ENCODE results near the gene MTF1.

MTF1 gene

GRCh38 chr1:37875833-37876232 lies 16.4 kb upstream of the MTF1 start:
- Histone ChIP-seq H4K20me1 (ENCODE audit: insufficient read depth) (no peaks in the 10 kb centered on the region), H3K4me1 (ENCODE audit: low read depth, poor library complexity, severe bottlenecking) (no peaks in the 10 kb centered on the region), H3K79me2 (ENCODE audit: insufficient read depth, low read depth) (no peaks in the 10 kb centered on the region), H3K9ac (no peak overlapping the region), H3K36me3 (ENCODE audit: insufficient read depth) (no peaks in the 10 kb centered on the region), H3K4me2 (no peak overlapping the region), H3K27ac (no peak overlapping the region), H2AFZ (ENCODE audit: low read depth) (no peak overlapping the region), H3K27me3 (ENCODE audit: insufficient read depth, low read depth) (no peaks in the 10 kb centered on the region), H3K4me3 (IDR thresholded peaks at IDR 0.05; ENCODE audit: insufficient read depth, low read depth, low read length) (no peak overlapping the region)
- TF ChIP-seq CTCF (conservative IDR thresholded peaks at IDR 0.05; ENCODE audit: low read depth, low read length) = no peak

GRCh38 chr1:37872692-37873091 lies 13.3 kb upstream of the MTF1 start:
- Histone ChIP-seq H4K20me1 (ENCODE audit: insufficient read depth) (no peaks in the 10 kb centered on the region), H3K9ac (no peak overlapping the region), H3K4me2 (no peak overlapping the region), H3K27ac (no peak overlapping the region), H2AFZ (ENCODE audit: low read depth) (no peak overlapping the region), H3K36me3 (ENCODE audit: insufficient read depth) (no peaks in the 10 kb centered on the region), H3K4me3 (IDR thresholded peaks at IDR 0.05; ENCODE audit: insufficient read depth, low read depth, low read length) (no peak overlapping the region), H3K4me1 (ENCODE audit: low read depth, poor library complexity, severe bottlenecking) (no peaks in the 10 kb centered on the region), H3K79me2 (ENCODE audit: insufficient read depth, low read depth) (no peaks in the 10 kb centered on the region), H3K27me3 (ENCODE audit: insufficient read depth, low read depth) (no peaks in the 10 kb centered on the region)
- TF ChIP-seq CTCF (conservative IDR thresholded peaks at IDR 0.05; ENCODE audit: low read depth, low read length) = no peak

- Histone ChIP-seq H3K4me2 (no peak overlapping the region), H2AFZ (ENCODE audit: low read depth) (no peak overlapping the region), H3K4me1 (ENCODE audit: low read depth, poor library complexity, severe bottlenecking) (no peaks in the 10 kb centered on the region), H3K79me2 (ENCODE audit: insufficient read depth, low read depth) (no peaks in the 10 kb centered on the region), H3K27ac (no peak overlapping the region), H3K27me3 (ENCODE audit: insufficient read depth, low read depth) (no peaks in the 10 kb centered on the region), H3K36me3 (ENCODE audit: insufficient read depth) (no peaks in the 10 kb centered on the region), H3K9ac (no peak overlapping the region), H3K4me3 (IDR thresholded peaks at IDR 0.05; ENCODE audit: insufficient read depth, low read depth, low read length) (no peak overlapping the region), H4K20me1 (ENCODE audit: insufficient read depth) (no peaks in the 10 kb centered on the region)
- TF ChIP-seq CTCF (conservative IDR thresholded peaks at IDR 0.05; ENCODE audit: low read depth, low read length) = no peak
Observed at GRCh38 chr1:37868466-37868865, 9.1 kb upstream of the MTF1 start.

GRCh38 chr1:37867784-37868183 lies 8.4 kb upstream of the MTF1 start:
- Histone ChIP-seq H2AFZ (ENCODE audit: low read depth) (no peak overlapping the region), H3K79me2 (ENCODE audit: insufficient read depth, low read depth) (no peaks in the 10 kb centered on the region), H4K20me1 (ENCODE audit: insufficient read depth) (no peaks in the 10 kb centered on the region), H3K9ac (no peak overlapping the region), H3K36me3 (ENCODE audit: insufficient read depth) (no peaks in the 10 kb centered on the region), H3K4me1 (ENCODE audit: low read depth, poor library complexity, severe bottlenecking) (no peaks in the 10 kb centered on the region), H3K27me3 (ENCODE audit: insufficient read depth, low read depth) (no peaks in the 10 kb centered on the region), H3K4me3 (IDR thresholded peaks at IDR 0.05; ENCODE audit: insufficient read depth, low read depth, low read length) (no peak overlapping the region), H3K27ac (no peak overlapping the region), H3K4me2 (no peak overlapping the region)
- no peak for TF ChIP-seq CTCF (conservative IDR thresholded peaks at IDR 0.05; ENCODE audit: low read depth, low read length)

GRCh38 chr1:37866491-37866890 lies 7.1 kb upstream of the MTF1 start:
- Histone ChIP-seq H3K9ac (no peak overlapping the region), H3K79me2 (ENCODE audit: insufficient read depth, low read depth) (no peaks in the 10 kb centered on the region), H4K20me1 (ENCODE audit: insufficient read depth) (no peaks in the 10 kb centered on the region), H3K27ac (no peak overlapping the region), H2AFZ (ENCODE audit: low read depth) (no peak overlapping the region), H3K4me2 (no peak overlapping the region), H3K4me3 (IDR thresholded peaks at IDR 0.05; ENCODE audit: insufficient read depth, low read depth, low read length) (no peak overlapping the region), H3K36me3 (ENCODE audit: insufficient read depth) (no peaks in the 10 kb centered on the region), H3K27me3 (ENCODE audit: insufficient read depth, low read depth) (no peaks in the 10 kb centered on the region), H3K4me1 (ENCODE audit: low read depth, poor library complexity, severe bottlenecking) (no peaks in the 10 kb centered on the region)
- TF ChIP-seq CTCF (conservative IDR thresholded peaks at IDR 0.05; ENCODE audit: low read depth, low read length) = no peak

Measured in KMS-11 (cell line).